K562 (cell line): ENCODE results near the gene SLC34A2. TPM values are rescaled to one million over a fixed set of nuclear protein-coding genes. Genes with fewer than 3 reads are reported as not detected.

Source experiments
- BRD4 ChIP-seq: fragments of 200-600 bp; sonication (generic); IDR thresholded peaks from 2 replicates; pipeline ENCODE4 v1.6.1; 2017; ENCODE audit warnings: inconsistent platforms
- JUNB ChIP-seq: fragments of 450-650 bp; formaldehyde crosslinking; conservative IDR thresholded peaks from 2 replicates; pipeline ENCODE4 v1.4.0; 2020; ENCODE audit warnings: mild to moderate bottlenecking
- NCOA4 ChIP-seq: fragments of 450-650 bp; IDR thresholded peaks from 2 replicates; pipeline ENCODE4 v1.6.1; 2018; ENCODE audit warnings: mild to moderate bottlenecking; ENCODE audit not compliant: partially characterized antibody
- NCOR1 ChIP-seq: fragments of 450-650 bp; IDR thresholded peaks from 2 replicates; pipeline ENCODE4 v1.6.1; 2016; ENCODE audit warnings: mild to moderate bottlenecking, moderate library complexity
- NELFE ChIP-seq: IDR thresholded peaks from 2 replicates; pipeline ENCODE4 v1.6.1; 2011; ENCODE audit warnings: mild to moderate bottlenecking; ENCODE audit not compliant: insufficient read depth, insufficient read length
- PHB ChIP-seq: fragments of 250-450 bp; sonication (Bioruptor Pico); IDR thresholded peaks from 2 replicates; pipeline ENCODE4 v1.5.0; 2021
- SIX5 ChIP-seq, 2 experiments: IDR thresholded peaks; 2 replicates each; pipeline ENCODE4 v1.6.1; 2011; ENCODE audit warnings: low read length in 2 of 2, borderline replicate concordance in 1 of 2, low read depth in 1 of 2, mild to moderate bottlenecking in 1 of 2, moderate library complexity in 1 of 2; ENCODE audit not compliant: insufficient read depth in 1 of 2
- SMARCA4 ChIP-seq: fragments of 450-650 bp; IDR thresholded peaks from 2 replicates; pipeline ENCODE4 v1.6.1; 2016
- SNIP1 ChIP-seq: fragments of 450-650 bp; IDR thresholded peaks from 2 replicates; pipeline ENCODE4 v1.7.1; 2017; ENCODE audit warnings: low read depth, mild to moderate bottlenecking
- SP2 ChIP-seq: IDR thresholded peaks from 2 replicates; pipeline ENCODE4 v1.6.1; 2011; ENCODE audit warnings: mild to moderate bottlenecking, low read depth, low read length, moderate library complexity; ENCODE audit not compliant: poor library complexity, severe bottlenecking; ENCODE audit errors: extremely low read depth
- TFAM ChIP-seq: fragments of 250-450 bp; sonication (Bioruptor Pico); conservative IDR thresholded peaks from 2 replicates; pipeline ENCODE4 v1.5.0; 2021; ENCODE audit warnings: mild to moderate bottlenecking, moderate library complexity
- ZBTB1 ChIP-seq: sonication (generic); formaldehyde crosslinking; IDR thresholded peaks from 2 replicates; pipeline ENCODE4 v1.8.1; 2023; ENCODE audit warnings: missing genetic modification reagents, low read depth, mild to moderate bottlenecking, borderline replicate concordance
- ZEB2 ChIP-seq: fragments of 450-650 bp; IDR thresholded peaks from 2 replicates; pipeline ENCODE4 v1.6.1; 2016
- ZNF165 ChIP-seq: fragments of 250-450 bp; sonication (Bioruptor Pico); IDR thresholded peaks from 2 replicates; pipeline ENCODE4 v1.4.0; 2020; ENCODE audit warnings: borderline replicate concordance
- ZNF561 ChIP-seq: fragments of 450-650 bp; formaldehyde crosslinking; conservative IDR thresholded peaks from 2 replicates; pipeline ENCODE4 v1.4.0; 2020; ENCODE audit warnings: mild to moderate bottlenecking, moderate library complexity
- ZNF699 ChIP-seq: fragments of 250-450 bp; sonication (Bioruptor Pico); IDR thresholded peaks from 2 replicates; pipeline ENCODE4 v1.8.0; 2021; ENCODE audit warnings: mild to moderate bottlenecking, moderate library complexity; ENCODE audit not compliant: insufficient replicate concordance
- polyA plus RNA-seq, 8 experiments: library from polyadenylated mRNA; depleted of rRNA in 4 of 8; stranded (reverse) in 5 of 8; unstranded in 3 of 8; fragments of >200 nt; fragmentation: Nextera tagmentation in 2 of 8; fragmentation: Illumina TruSeq in 1 of 8; extraction: Ambion mirVana in 2 of 8; extraction: Trizol in 1 of 8; gene quantifications; 2 replicates each; pipeline versions ENCODE4 v1.2.1 to v1.2.3, GENCODE V29; 2011 to 2014; ENCODE audit warnings: inconsistent platforms in 1 of 8, missing spikeins in 1 of 8
- total RNA-seq, 7 experiments: library from RNA; depleted of rRNA in 6 of 7; stranded (reverse); fragments of >200 nt in 6 of 7; fragmentation: Illumina TruSeq in 2 of 7; extraction: Trizol in 2 of 7; gene quantifications; 2 replicates each; pipeline versions ENCODE4 v1.2.1 to v1.2.3, GENCODE V29; 2011 to 2021; ENCODE audit warnings: low replicate concordance in 1 of 7
- TF ChIP-seq, protein P1 (sequence below): sonication (generic); formaldehyde crosslinking; IDR thresholded peaks from 2 replicates; pipeline ENCODE4 v1.8.0; 2023; ENCODE audit warnings: mild to moderate bottlenecking, missing genetic modification reagents
- TF ChIP-seq, protein P2 (sequence below): fragments of 450-650 bp; formaldehyde crosslinking; IDR thresholded peaks from 2 replicates; pipeline ENCODE4 v1.4.0; 2020; ENCODE audit warnings: mild to moderate bottlenecking, mixed read lengths
- TF ChIP-seq, protein P3 (sequence below), 2 experiments: fragments of 250-450 bp in 1 of 2; fragments of 450-650 bp in 1 of 2; sonication (Bioruptor Pico) in 1 of 2; IDR thresholded peaks; 2 replicates each; pipeline versions ENCODE4 v1.6.1 to v1.8.0; 2016 to 2021; ENCODE audit warnings: mild to moderate bottlenecking in 2 of 2, moderate library complexity in 2 of 2, missing compliant biosample characterization in 1 of 2, missing genetic modification characterization in 1 of 2
- TF ChIP-seq, protein P4 (sequence below): fragments of 250-450 bp; sonication (Bioruptor Pico); IDR thresholded peaks from 2 replicates; pipeline ENCODE4 v1.8.0; 2022; ENCODE audit warnings: inconsistent platforms, mild to moderate bottlenecking, moderate library complexity, borderline replicate concordance
- TF ChIP-seq, protein P5 (sequence below): fragments of 250-450 bp; sonication (Bioruptor Pico); IDR thresholded peaks from 2 replicates; pipeline ENCODE4 v1.8.0; 2021; ENCODE audit warnings: mild to moderate bottlenecking, moderate library complexity

Gene SLC34A2
- total and polyA plus RNA-seq, 9 of the 15 experiments (the other 6 are each of a cell fraction or from before 2014, with no cell fraction given) = 1.5 TPM; not detected in 8

DNA sequence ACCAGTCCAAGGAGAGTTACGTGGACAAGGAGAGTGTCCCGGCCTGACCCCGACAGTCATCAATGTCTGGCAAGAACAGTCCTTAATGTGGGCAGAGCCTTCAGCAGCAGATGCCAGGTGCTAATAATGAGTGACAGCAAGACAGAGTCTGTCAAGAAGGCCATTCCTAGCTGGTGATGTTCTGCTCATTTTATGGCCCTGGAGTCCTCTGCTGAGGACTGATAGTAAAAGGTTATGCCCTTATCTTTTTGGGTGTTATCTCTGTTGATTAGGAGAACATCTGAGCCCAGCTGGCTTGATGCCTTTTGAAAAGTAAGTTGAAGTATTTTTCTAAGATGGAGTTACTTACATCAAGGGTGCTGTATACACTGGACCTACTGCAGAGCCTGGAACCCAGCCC, 67.3 kb downstream of the SLC34A2 start (continued):
- TF ChIP-seq ZNF561 (CRISPR knock-in tag) (no peak), TFAM (CRISPR knock-in tag) (no peak), ZEB2 (no peak), ZBTB1 (no peak), SMARCA4 (0 out of 2 replicates have a peak, but pooled peaks have one; percentile 13), ZNF165 (CRISPR knock-in tag) (no peak), SNIP1 (no peak), NCOR1 (peak; percentile 32; the same call in 1 of the 2 replicates), NELFE (no peak), JUNB (CRISPR knock-in tag) (no peak), NCOA4 (no peak), BRD4 (no peak), SP2 (no peak), ZNF699 (CRISPR knock-in tag) (no peak), SIX5 (IDR thresholded peaks at IDR 0.05; ENCODE audit: borderline replicate concordance in 1 of 2, insufficient read depth in 1 of 2, low read depth in 1 of 2, low read length in 2 of 2) (no peak), PHB (CRISPR knock-in tag) (no peak)
- TF ChIP-seq, protein P1, sequence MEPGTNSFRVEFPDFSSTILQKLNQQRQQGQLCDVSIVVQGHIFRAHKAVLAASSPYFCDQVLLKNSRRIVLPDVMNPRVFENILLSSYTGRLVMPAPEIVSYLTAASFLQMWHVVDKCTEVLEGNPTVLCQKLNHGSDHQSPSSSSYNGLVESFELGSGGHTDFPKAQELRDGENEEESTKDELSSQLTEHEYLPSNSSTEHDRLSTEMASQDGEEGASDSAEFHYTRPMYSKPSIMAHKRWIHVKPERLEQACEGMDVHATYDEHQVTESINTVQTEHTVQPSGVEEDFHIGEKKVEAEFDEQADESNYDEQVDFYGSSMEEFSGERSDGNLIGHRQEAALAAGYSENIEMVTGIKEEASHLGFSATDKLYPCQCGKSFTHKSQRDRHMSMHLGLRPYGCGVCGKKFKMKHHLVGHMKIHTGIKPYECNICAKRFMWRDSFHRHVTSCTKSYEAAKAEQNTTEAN = no peak
- TF ChIP-seq, protein P2, sequence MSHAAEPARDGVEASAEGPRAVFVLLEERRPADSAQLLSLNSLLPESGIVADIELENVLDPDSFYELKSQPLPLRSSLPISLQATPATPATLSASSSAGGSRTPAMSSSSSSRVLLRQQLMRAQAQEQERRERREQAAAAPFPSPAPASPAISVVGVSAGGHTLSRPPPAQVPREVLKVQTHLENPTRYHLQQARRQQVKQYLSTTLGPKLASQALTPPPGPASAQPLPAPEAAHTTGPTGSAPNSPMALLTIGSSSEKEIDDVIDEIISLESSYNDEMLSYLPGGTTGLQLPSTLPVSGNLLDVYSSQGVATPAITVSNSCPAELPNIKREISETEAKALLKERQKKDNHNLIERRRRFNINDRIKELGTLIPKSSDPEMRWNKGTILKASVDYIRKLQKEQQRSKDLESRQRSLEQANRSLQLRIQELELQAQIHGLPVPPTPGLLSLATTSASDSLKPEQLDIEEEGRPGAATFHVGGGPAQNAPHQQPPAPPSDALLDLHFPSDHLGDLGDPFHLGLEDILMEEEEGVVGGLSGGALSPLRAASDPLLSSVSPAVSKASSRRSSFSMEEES (CRISPR knock-in tag) = no peak
- TF ChIP-seq, protein P3, sequence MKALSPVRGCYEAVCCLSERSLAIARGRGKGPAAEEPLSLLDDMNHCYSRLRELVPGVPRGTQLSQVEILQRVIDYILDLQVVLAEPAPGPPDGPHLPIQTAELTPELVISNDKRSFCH (CRISPR knock-in tag; IDR thresholded peaks at IDR 0.05) = no peak
- TF ChIP-seq, protein P3 (tag; IDR thresholded peaks at IDR 0.05) = peak; percentile 94
- TF ChIP-seq, protein P4, sequence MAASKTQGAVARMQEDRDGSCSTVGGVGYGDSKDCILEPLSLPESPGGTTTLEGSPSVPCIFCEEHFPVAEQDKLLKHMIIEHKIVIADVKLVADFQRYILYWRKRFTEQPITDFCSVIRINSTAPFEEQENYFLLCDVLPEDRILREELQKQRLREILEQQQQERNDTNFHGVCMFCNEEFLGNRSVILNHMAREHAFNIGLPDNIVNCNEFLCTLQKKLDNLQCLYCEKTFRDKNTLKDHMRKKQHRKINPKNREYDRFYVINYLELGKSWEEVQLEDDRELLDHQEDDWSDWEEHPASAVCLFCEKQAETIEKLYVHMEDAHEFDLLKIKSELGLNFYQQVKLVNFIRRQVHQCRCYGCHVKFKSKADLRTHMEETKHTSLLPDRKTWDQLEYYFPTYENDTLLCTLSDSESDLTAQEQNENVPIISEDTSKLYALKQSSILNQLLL = no peak
- TF ChIP-seq, protein P5, sequence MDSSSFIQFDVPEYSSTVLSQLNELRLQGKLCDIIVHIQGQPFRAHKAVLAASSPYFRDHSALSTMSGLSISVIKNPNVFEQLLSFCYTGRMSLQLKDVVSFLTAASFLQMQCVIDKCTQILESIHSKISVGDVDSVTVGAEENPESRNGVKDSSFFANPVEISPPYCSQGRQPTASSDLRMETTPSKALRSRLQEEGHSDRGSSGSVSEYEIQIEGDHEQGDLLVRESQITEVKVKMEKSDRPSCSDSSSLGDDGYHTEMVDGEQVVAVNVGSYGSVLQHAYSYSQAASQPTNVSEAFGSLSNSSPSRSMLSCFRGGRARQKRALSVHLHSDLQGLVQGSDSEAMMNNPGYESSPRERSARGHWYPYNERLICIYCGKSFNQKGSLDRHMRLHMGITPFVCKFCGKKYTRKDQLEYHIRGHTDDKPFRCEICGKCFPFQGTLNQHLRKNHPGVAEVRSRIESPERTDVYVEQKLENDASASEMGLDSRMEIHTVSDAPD (CRISPR knock-in tag) = no peak
